HepG2 (cell line): ENCODE data around the gene WDR31.
"Not testable (repeated sequence)": the region's sequence is repeated elsewhere in the genome, so short reads cannot be mapped to it uniquely, and the experiment has no call there.

Experiments used
- BHLHE40 ChIP-seq: IDR thresholded peaks from 2 replicates; pipeline ENCODE4 v1.6.1; 2011; ENCODE audit warnings: low read length, improper control_type of control experiment
- CTCF ChIP-seq: sonication (generic); formaldehyde crosslinking; IDR thresholded peaks from 2 replicates; pipeline ENCODE4 v1.5.0; 2020; ENCODE audit warnings: mild to moderate bottlenecking, missing genetic modification reagents, moderate library complexity

- TF ChIP-seq BHLHE40; CTCF (CRISPR knock-in tag): not testable (repeated sequence)
These were observed 25.6 kb upstream of the WDR31 start for GRCh38 chr9:113365652-113366051.
